HG02678 (cell line): ENCODE results near the gene DDX23.
"Not testable (repeated sequence)": the region's sequence is repeated elsewhere in the genome, so short reads cannot be mapped to it uniquely, and the experiment has no call there.

Source experiments
- ATAC-seq: cut with Tn5 transposase; IDR thresholded peaks from one replicate; pipeline ENCODE4 v1.9.1; 2021; ENCODE audit warnings: mild to moderate bottlenecking, moderate library complexity; ENCODE audit not compliant: unreplicated experiment

The DDX23 gene

GRCh38 chr12:48851883-48852733 is at the start of gene DDX23:
Gene DDX23 (minus strand): TSS chr12:48852163. CDS start chr12:48845782, 6,381 bp downstream.
- ATAC-seq, result peak; percentile 94

- ATAC-seq, result no peak
Observed at GRCh38 chr12:48901278-48901677, 49.3 kb upstream of the DDX23 start.

GRCh38 chr12:48899651-48900050 is 47.7 kb upstream of the DDX23 start:
- no peak for ATAC-seq

GRCh38 chr12:48894271-48894670 is 42.3 kb upstream of the DDX23 start:
- no peak for ATAC-seq

GRCh38 chr12:48890657-48891418 is 38.9 kb upstream of the DDX23 start:
- ATAC-seq, result peak; percentile 53

- no peak for ATAC-seq
Observed at GRCh38 chr12:48889679-48890078, 37.7 kb upstream of the DDX23 start.

- ATAC-seq, result no peak
Observed at GRCh38 chr12:48883305-48884161, 31.6 kb upstream of the DDX23 start.

- no peak for ATAC-seq
Observed at GRCh38 chr12:48882972-48883304, 31.0 kb upstream of the DDX23 start.

GRCh38 chr12:48882315-48882687 is 30.3 kb upstream of the DDX23 start:
- no peak for ATAC-seq

GRCh38 chr12:48881686-48882314 is 29.8 kb upstream of the DDX23 start:
- ATAC-seq, result no peak

- no peak for ATAC-seq
Observed at GRCh38 chr12:48880647-48881046, 28.7 kb upstream of the DDX23 start.

- ATAC-seq, result no peak
Observed at GRCh38 chr12:48878548-48878947, 26.6 kb upstream of the DDX23 start.

GRCh38 chr12:48875944-48876515 is 24.1 kb upstream of the DDX23 start:
- ATAC-seq, result no peak

GRCh38 chr12:48873534-48873933 is 21.6 kb upstream of the DDX23 start:
- ATAC-seq, result not testable (repeated sequence)

- ATAC-seq, result no peak
Observed at GRCh38 chr12:48873096-48873495, 21.1 kb upstream of the DDX23 start.

GRCh38 chr12:48869191-48869590 is 17.2 kb upstream of the DDX23 start:
- ATAC-seq, result no peak

GRCh38 chr12:48868451-48868850 is 16.5 kb upstream of the DDX23 start:
- no peak for ATAC-seq

GRCh38 chr12:48866052-48866711 is 14.2 kb upstream of the DDX23 start:
- ATAC-seq, result no peak

- ATAC-seq, result peak; percentile 93
Observed at GRCh38 chr12:48865281-48866051, 13.5 kb upstream of the DDX23 start, which contains the start of gene RND1. Gene RND1 (minus strand): TSS chr12:48865870. CDS start chr12:48865767, 103 bp downstream.
